ENCODE data around the gene CDC20B.

- TF ChIP-seq, protein P1, sequence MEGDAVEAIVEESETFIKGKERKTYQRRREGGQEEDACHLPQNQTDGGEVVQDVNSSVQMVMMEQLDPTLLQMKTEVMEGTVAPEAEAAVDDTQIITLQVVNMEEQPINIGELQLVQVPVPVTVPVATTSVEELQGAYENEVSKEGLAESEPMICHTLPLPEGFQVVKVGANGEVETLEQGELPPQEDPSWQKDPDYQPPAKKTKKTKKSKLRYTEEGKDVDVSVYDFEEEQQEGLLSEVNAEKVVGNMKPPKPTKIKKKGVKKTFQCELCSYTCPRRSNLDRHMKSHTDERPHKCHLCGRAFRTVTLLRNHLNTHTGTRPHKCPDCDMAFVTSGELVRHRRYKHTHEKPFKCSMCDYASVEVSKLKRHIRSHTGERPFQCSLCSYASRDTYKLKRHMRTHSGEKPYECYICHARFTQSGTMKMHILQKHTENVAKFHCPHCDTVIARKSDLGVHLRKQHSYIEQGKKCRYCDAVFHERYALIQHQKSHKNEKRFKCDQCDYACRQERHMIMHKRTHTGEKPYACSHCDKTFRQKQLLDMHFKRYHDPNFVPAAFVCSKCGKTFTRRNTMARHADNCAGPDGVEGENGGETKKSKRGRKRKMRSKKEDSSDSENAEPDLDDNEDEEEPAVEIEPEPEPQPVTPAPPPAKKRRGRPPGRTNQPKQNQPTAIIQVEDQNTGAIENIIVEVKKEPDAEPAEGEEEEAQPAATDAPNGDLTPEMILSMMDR (IDR thresholded peaks at IDR 0.05) = no peak
- no peak for TF ChIP-seq POLR2A (IDR thresholded peaks at IDR 0.05)
These were observed 67.9 kb downstream of the CDC20B start for GRCh38 chr5:55104946-55105701.
